HG02678 (cell line): ENCODE data around the gene CAPZB.

ENCODE experiments used
- ATAC-seq: cut with Tn5 transposase; IDR thresholded peaks from one replicate; pipeline ENCODE4 v1.9.1; 2021; ENCODE audit warnings: mild to moderate bottlenecking, moderate library complexity; ENCODE audit not compliant: unreplicated experiment

CAPZB gene

DNA sequence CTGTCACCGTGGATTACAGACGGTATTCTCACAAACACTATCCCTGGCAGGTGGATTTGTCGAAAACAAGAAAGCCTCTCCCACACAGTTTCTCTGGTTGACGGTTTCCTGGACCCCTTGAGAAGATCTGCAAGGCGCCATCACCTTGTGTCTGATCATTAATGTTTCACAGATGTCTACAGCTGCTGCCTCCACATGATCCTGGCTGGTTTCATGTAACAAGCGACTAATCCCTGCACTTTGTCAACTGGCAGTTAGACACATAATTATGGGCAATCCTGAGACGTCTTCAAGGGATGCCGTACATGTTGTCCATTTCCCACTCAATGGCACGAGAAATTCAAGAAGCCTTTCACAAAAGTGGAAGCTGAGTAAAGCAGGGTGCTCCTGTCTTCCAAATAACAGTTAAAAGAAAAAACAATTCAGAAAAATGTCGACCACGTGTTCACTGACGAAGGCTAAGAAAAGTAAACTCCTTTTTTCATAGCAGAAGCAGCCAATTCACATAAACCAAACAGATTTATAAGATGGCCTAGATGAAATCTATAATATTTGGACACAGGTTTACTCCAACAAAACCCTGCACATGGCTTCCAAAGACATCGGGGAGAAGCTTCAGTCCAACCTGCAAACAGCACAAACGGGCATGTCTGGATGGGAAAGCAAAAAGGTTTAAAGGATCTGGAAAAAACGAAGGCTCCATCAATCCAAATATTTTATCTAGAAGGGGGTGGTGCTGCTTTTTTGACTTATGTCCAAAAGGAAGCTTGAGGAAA, 52.2 kb downstream of the CAPZB start:
- ATAC-seq: no peak

DNA sequence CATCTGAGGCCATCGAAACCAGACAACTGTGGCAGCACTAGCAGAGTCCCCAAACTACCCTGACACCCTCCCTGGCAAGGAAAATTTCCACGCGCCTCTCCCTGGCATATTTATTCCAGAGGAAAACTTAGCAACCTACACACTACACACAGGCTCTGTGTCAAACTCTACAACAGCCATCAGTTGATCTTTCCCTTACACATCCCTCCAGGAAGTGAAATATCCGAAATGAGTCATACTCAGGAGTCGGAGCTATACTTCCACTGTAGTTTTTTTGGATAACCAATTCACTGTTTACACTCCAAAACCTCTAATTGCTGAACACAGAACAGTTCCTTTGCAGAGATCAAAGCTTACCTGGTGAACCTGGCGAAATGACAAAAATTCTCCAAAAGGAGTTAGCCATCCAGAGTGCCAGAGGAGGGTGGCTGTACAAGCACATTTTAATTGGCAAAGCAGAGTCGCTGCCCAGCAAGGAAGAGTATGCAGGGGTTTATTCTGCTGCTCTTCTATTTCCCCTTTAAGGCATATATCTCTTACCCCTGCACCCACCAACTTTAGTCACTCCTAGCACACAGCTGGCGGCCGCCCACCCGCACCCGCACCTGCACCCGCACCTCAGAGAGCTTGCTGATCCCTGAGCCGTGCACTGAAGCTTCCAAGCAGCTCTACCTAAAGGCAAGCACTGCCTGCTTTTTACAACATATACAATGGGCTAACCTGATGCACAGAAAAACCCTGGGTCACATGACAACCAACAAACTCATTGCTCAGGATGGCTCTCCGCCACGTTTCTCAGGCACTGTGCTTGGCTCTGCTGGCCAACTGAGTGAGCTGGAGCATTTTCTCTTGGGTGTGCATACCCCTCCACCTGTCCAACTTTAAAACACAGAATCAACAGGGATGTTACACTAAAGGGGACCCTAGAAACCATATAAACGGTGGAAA, 54.9 kb downstream of the CAPZB start:
- no peak for ATAC-seq

DNA sequence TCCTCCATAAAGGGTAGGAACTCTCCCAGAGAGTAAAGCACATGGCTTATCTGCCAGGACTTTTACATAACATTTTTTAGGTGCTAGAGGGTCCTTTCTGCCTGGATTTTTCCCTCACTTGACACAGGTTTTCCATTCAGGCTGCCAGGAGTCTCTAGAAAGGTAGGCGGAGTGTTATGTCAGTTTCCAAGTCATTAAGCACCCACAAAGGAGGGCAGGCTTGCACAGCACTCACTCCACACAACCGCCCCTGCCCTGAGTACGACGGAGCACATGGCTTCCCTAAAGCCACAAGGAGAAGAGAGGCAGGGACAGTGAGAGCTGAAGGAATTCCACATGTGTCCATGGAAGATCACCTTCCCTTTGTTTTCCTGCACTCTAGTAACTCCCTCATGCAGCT, 55.7 kb downstream of the CAPZB start:
- no peak for ATAC-seq

DNA sequence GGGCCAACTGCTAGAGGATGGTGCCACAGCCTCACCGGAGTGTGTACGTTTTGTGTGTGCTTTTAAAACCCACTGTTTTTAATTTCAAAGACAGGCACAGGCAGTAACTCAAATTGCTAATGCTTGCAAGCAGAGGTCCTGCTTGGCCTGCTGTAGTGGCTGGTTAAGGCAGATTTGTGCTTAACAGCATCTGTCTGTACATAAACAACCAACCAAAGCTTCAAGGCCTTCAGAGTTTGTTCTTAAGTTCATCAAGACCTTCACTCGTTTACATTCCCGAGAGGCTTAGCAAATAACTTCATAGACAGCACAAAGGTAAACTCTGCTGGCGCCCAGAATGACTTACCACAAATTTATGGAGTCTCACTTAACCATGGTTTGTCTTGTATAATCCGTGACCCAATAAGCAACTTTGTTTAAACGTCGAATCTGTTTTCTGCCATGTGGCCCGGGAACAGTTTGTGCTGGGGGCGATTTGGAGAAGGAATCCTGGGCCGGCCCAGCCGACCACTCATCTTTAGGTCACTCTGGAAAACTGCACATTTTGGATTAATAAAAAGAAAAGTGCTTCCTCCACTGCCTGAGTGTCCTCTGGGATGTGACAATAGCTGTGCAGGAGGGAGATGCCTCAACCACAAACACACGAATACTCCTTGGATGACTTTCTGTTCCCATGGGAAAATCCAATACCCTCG, 58.1 kb downstream of the CAPZB start:
- no peak for ATAC-seq

DNA sequence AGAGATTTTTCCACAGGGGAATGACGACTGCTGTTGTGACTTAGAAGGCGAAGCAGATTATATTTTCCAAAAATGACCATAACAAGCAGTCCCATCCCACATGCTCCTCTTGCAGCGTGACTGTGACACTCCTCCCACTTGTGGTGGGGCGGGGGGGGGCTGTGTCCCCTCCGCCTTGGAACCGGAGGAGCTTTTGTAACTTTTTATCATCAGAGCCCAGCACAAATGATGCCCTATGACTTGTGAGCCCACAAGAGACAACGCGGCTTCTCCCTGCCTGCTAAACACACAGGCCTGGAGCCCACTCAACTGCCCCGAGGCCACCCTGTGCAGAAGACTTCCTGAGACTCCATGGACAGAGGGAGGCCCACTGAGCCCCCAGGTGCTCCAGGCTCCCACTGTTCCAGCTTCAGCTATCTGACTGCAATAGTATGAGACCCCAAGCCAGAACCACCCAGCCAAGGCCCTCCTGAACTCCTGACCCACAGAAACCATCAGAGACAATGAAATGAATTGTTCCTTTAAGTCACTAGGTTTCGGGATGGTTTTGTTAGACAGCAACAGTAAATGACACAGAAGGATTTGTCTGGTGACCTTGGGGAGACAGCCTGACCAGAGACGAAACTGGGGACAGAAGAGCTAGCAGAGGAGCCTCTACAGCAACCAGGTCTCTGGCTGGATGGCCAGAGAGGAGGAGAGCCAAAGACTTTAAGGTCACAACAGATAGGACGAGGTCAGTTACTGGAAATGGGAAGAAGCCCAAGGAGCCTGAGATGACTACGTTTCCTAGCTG, 58.8 kb downstream of the CAPZB start:
- no peak for ATAC-seq

DNA sequence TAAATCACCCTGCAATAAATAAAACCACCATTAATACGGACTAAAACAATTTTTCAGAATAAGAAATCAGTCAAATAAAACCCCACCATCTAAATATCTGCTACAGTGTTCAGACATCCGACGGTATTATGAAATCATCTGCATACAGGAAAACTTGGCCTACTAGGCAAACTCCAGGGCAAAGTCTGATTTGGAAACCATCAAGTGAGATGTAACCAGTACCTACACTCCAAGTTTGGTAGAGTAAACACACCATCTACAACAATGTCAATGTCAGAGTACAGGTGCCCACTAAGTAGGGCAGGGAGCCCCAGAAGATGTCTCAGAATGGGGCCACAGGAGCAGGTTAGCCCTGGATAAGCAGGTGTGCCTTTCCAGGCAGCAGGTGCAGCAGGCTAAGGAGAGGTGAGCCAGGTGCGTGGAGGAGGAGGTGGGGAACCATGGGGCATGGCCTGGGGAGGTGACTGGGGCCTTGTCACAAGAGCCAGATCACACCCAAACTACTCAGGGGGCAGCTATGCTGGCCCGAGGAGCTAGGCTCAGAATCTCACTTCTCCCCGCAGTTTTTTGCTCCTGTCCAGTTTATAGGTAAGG, 59.6 kb downstream of the CAPZB start:
- ATAC-seq: no peak

DNA sequence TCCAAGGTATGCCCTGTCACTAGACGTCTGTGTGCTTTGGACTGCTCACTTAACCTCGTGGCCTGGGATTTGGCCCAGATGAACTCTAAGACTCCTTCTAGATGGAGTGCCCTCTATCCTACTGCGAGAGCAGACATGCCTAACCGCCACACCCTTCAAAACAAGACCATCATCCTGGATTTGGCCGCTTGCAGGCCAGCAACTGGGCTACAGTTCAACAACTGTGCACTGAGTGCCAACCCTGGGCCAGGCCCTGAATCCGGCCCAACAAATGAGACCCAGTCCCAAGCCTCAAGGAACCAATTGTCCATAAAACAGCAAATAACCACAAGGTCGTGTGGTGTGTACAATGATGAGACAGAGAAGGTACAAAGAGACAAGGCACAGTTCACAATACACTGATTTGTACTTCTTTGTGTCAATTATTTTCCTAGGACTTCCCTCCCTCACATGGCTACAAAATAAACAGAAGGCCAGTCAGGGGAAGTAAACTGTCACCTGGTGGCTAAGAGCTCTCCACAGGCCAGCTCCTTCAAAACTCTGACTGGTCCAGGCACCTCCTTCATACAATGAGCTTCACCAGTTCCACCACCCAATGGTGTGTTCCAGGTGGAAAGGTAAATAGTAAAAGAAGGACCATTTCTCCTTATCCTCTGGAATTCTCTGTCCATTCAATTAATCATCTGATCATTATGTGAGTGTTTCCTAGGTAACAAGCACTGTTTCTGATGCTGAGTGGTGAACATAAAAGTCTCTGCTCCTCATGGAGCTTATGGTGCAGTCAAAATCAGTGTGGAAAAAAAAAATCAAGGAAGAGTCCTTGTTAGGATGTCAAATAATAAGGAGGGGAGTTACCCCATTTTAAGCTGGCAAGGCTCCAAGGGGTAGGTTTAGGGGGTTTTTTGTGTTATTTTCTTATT, 60.4 kb downstream of the CAPZB start:
- ATAC-seq: no peak

DNA sequence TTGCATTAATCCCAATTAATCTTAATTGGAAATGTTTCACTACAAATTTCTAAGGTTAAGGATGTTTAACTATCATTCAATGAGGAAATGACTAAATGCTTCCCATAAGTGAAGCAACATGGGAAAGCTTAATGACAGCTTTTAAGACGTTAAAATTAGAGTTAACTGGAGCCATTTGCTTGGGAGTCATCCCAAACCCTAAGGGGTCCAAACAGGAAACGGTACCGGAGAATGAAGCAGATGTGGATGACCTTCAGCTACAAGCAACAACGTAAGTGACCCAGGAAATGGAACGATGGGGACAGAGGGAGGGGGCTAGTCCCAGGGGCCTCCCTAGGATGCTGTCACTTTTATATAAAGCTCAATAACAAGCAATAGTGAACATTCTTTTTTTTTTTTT, 62.2 kb downstream of the CAPZB start:
- no peak for ATAC-seq

DNA sequence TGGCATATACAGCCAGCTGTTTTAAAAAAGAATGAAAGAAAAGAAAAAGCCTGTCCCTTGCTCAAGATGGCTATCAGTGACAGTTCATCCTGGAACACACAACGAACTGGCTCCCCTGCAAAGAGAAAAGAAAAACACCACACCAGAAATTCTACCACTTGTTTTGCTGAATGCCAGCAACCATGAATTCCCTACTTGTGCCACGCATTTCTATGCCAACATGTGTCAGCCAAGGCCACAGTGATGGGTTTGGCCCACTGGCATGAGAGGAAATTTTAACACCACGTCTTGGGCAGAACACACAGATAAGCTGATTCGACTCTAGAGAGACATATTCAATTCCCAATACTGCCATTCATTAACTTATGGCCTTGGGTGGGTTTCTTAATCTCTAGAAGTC, 64.0 kb downstream of the CAPZB start:
- no peak for ATAC-seq

DNA sequence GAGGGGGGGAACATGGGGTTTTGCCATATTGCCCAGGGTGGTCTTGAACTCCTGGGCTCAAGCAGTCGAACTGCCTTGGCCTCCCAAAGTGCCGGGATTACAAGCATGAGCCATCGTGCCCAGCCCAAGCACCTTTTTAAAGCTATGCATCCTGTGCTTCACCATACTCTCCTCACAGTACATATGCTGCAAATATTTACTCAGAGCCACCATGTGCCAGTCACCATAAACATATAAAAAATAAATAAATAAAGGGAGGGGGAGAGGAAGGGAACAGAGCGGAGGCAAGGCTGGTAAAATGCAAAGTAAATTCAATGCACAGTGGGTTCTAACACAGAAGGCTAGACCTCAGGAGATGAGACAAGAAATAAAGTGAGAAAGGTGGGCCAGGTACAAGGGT, 64.7 kb downstream of the CAPZB start:
- ATAC-seq: no peak

DNA sequence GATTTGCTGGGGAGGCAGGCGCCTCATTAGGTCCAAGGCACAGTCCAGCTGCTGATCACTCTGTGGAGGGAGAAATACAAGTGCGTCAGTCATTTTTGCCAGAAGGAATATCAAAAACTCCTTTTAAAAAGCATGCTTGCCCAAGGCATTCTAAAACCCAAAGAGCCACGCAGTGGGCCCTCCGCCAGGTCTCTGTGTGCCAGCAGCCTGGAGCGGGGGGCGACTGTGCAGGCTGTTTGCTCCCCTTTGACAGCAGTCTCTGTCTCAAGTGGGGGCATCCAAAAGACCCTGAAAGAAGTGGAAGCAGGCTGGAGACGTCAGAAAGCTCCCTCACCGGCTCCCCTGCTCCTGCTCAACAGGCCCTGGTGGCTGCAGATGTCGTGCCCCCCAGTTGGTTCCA, 65.6 kb downstream of the CAPZB start:
- ATAC-seq: no peak

DNA sequence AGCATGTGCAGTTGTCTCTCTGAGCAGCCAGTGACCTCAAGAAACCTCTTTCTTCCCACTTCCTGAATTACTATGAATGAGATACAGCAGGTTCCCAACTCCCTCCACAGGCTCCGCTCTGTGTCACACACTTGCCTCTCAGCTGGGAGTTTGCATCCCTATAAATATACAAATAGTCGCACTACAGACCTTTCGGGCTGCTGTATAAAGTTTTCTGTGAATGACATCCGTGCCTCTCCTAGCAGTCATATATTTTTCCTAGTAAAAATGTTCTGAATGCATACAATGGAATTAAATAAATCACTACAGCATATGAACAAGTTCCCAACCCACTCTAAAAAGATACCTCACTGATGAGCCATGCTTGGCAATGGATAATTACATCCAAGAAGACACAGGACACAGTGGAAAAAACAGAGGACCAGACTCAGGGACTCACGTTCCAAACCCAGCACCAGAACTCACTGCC, 66.8 kb downstream of the CAPZB start:
- no peak for ATAC-seq

DNA sequence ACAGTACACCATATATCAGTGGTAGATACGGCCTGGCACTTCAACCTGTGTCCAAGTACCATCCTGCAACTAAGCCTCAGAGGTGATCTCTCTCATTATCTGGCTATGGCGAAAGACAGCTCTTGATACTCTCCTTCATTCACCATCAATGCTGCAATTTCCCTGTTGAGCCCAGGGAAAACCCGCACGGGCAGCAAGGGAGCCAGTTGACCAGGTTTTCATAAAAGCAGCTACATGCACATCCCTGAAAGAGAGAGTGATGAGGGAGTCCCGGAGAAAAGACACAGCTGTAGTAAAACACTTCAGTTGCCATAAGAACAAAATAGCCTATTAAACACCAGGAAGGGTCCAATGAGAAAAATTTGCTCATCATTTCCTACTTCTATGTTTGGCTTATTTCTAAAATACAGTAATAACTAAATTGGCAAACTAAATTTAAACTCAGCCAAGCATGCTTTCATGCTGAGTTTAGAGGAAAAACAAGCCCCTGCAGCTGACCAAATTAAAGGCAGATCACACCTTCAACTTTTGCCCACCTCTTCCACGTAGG, 68.3 kb downstream of the CAPZB start:
- no peak for ATAC-seq

DNA sequence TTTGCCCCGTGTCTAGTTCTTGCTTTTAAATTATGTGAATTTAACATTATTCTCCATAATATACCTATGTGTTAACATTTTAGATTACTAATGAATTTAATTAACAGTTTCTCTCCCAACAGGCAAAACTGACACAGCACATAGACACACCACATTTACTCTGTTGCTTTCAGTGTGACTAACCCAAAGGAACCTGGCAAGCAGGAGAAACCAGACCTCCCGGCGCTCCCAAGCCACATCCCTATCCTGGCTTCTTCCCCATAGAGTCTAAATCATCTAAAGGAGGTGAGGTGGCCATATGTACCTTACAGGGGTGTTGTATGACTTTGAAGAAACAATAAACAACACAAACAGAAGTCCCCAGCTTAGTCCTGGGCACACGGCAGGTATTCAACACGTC, 69.2 kb downstream of the CAPZB start:
- ATAC-seq: no peak

DNA sequence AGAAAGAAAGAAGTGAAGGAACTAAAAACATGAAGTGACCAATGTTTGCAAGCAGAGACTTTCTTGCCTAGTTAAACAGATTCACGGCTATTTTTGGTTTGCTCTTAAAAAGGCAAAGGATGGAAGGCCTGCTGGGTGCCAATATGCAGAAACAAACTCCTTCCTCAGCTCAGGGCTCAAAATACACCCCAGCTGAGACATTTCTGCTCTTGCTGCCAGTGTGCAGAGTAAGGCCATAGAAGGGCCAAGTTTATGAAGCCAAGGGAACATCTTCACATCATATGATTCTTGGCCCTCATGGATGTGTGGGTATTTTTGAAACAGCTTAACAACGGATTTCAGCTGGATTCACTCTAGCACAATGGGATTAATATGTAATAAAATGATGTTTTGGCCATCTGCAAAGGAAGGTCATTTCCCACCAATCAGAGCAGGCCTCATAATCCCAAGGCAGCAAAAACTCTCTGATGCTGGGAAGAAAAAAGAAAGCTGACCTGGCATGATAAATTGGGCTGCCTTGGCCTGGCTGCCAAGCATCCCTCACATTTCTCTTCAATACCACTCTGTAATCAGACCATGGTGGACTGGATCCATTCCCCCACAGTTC, 70.7 kb downstream of the CAPZB start:
- ATAC-seq: no peak

DNA sequence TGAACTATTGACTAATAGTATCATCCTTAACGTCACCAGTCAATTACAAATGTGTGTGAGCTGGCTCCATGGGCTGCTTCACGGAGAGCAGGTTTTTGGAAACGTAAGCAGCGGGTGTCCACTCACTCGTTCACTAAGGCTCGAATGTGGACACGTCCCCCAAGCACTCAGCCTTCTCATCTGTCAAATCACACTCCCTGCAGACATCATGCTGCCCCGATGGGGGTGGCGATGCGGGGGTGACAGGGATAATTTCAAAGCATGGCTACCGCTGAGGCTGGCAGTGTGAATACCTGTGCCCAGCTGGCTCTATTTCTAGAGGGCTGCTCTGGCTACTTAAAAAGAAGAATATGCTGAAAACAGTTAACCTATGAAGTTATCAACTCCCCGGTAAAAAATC, 71.3 kb downstream of the CAPZB start:
- ATAC-seq: no peak

DNA sequence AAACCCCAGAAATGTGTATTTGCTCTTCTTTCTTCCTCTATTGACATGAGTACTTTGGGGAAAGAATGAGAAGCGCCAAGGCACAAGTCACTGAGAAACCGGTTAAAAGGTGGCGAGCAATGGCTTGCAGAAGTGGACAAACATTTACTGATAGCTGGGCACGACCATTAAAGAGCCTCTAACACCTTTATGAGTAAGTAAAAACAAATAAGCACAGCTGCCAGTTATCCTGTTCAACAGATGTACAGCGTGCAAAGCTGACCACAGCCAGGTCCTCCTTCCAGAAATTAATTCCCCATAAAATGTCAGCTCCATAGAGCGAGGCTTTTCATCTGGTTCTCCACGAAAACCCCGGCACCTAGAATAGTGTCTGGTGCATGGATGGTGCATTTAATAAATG, 72.7 kb downstream of the CAPZB start:
- ATAC-seq: no peak

DNA sequence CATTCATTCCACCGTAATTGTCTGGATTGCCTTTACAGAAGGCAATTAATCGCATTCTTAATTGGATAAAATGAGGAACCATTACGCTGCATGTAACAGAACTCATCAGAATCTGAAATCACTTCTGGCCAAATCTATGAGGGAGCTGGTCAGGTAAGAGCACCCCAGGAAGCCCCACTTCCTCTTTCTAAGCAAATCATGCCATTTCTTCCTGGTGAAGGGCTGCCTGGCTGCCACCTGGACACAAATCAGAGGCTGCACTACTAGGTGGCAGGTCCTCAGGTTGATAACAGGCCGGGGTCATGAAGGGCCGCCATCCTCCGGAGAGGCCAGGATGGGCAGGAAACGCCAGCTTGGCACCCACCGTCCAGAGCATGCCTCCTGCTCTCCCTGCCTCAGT, 73.7 kb downstream of the CAPZB start:
- ATAC-seq: no peak
